T-cell (primary cell): ENCODE measurements around the gene FCHSD2. TPM values are rescaled to one million over a fixed set of nuclear protein-coding genes. Genes with fewer than 3 reads are reported as not detected.

Experiments used
- ATAC-seq, 4 experiments: fragments of 200-7000 bp in 3 of 4; fragments of 150-1000 bp in 1 of 4; cut with Tn5 transposase; replicated peaks in 1 of 4; 1 replicate in 3 of 4; 2 replicates in 1 of 4; pipeline ENCODE4 v1.10.0; 2021; ENCODE audit warnings: moderate library complexity in 3 of 4, mild to moderate bottlenecking in 2 of 4, moderate number of reproducible peaks in 1 of 4
- CTCF ChIA-PET, 2 donors: fragments of 300-600 bp; sonication (Branson Sonifier 250); formaldehyde crosslinking; loops; one replicate each; lab custom pipeline; 2022; ENCODE audit warnings: antibody characterized with exemption in 2 of 2; lab: Charles Lee
- POLR2A ChIA-PET, 2 donors: fragments of 300-600 bp; sonication (Branson Sonifier 250); formaldehyde crosslinking; loops; one replicate each; lab custom pipeline; 2022; ENCODE audit warnings: antibody characterized with exemption in 2 of 2; lab: Charles Lee
- DNase-seq, 35 experiments: peaks; one replicate each; pipeline versions ENCODE4 v3.0.0 to v3.0.0-alpha.2; 2013 to 2023
- H3K27ac ChIP-seq: one replicate; pipeline ENCODE4 v1.5.1; 2013; ENCODE audit warnings: low read length
- H3K27me3 ChIP-seq, 2 experiments: replicated peaks in 1 of 2; 1 replicate in 1 of 2; 2 replicates in 1 of 2; pipeline versions ENCODE4 v1.6.1 to v1.7.0; 2013; ENCODE audit warnings: low read length in 1 of 2, mixed read lengths in 1 of 2; ENCODE audit not compliant: control insufficient read depth in 2 of 2, insufficient read depth in 2 of 2; ENCODE audit errors: extremely low read depth in 1 of 2
- H3K36me3 ChIP-seq, 2 donors: 1 replicate in 1 of 2; 2 replicates in 1 of 2; pipeline versions ENCODE4 v1.6.1 to v1.7.0; 2013; ENCODE audit warnings: low read length in 1 of 2; ENCODE audit not compliant: control insufficient read depth in 2 of 2, insufficient read depth in 1 of 2; ENCODE audit errors: extremely low read depth in 1 of 2
- H3K4me1 ChIP-seq, 2 experiments: 1 replicate in 1 of 2; 2 replicates in 1 of 2; pipeline versions ENCODE4 v1.6.1 to v1.7.0; 2013; ENCODE audit warnings: low read length in 2 of 2, mixed read lengths in 1 of 2; ENCODE audit not compliant: insufficient read depth in 2 of 2, control insufficient read depth in 1 of 2; ENCODE audit errors: extremely low read depth in 1 of 2
- H3K4me3 ChIP-seq, 2 donors: 1 replicate in 1 of 2; 2 replicates in 1 of 2; pipeline versions ENCODE4 v1.5.1 to v1.7.0; 2013; ENCODE audit warnings: mild to moderate bottlenecking in 2 of 2, low read length in 1 of 2, moderate library complexity in 1 of 2; ENCODE audit not compliant: control insufficient read depth in 1 of 2; ENCODE audit errors: extremely low read depth in 1 of 2
- H3K9me3 ChIP-seq: 2 replicates; pipeline ENCODE4 v1.7.0; 2013
- H3K27ac Mint-ChIP-seq, 2 donors: one replicate each; pipeline ENCODE4 v1.8.0; 2020 to 2021; ENCODE audit warnings: mild to moderate bottlenecking in 2 of 2, mixed read lengths in 2 of 2
- H3K27me3 Mint-ChIP-seq, 2 donors: one replicate each; pipeline ENCODE4 v1.8.0; 2021 to 2022; ENCODE audit warnings: mixed read lengths in 2 of 2
- H3K36me3 Mint-ChIP-seq: one replicate; pipeline ENCODE4 v1.8.0; 2021; ENCODE audit warnings: mixed read lengths
- H3K4me1 Mint-ChIP-seq, 3 donors: one replicate each; pipeline ENCODE4 v1.8.0; 2020 to 2022; ENCODE audit warnings: mixed read lengths in 3 of 3, mild to moderate bottlenecking in 1 of 3
- H3K4me3 Mint-ChIP-seq, 3 donors: one replicate each; pipeline ENCODE4 v1.8.0; 2020 to 2022; ENCODE audit warnings: mild to moderate bottlenecking in 3 of 3, mixed read lengths in 3 of 3, moderate library complexity in 3 of 3
- H3K9me3 Mint-ChIP-seq, 3 donors: one replicate each; pipeline ENCODE4 v1.8.0; 2020 to 2022; ENCODE audit warnings: mixed read lengths in 3 of 3
- WGBS: methylation state at CpG from one replicate; pipeline ENCODE4 v1.1.5; 2013; ENCODE audit warnings: missing lambda C conversion rate; ENCODE audit not compliant: insufficient coverage; 5-methylcytosine and 5-hydroxymethylcytosine counted together
- total RNA-seq, 35 experiments: library from RNA in 6 of 35; stranded (reverse) in 6 of 35; fragments of 120-200 nt in 1 of 35; gene quantifications; one replicate each; pipeline versions ENCODE4 v1.2.1 to v1.2.4 and lab custom pipeline; 2013 to 2026

FCHSD2 gene
- total RNA-seq, 5 donors from 2014 or later (not counting 1 experiment from before 2014, with no cell fraction given) = 37.0 to 53.8 (median 46.3) TPM

DNA sequence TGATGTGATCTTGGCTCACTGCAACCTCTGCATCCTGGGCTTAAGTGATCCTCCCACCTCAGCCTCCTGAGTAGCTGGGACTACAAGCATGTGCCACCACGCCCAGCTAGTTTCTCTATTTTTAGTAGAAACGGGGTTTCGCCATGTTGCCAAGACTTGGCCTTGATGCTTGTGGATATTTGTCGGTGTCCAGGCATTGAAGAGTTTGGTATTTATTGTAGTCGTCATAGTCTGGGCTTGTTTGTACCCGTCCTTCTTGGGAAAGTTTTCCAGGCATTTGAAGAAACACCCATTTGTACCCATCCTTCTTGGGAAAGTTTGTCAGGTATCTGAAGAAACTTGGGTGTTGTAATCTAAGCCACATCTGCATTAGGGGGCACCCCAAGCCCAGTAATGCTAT, 28.7 kb downstream of the FCHSD2 start:
- no peak for DNase-seq
- no peaks in the 10 kb centered on the region for H3K27me3 Mint-ChIP-seq
- CTCF ChIA-PET = interaction anchor here in 1 of 2 donors (0.6 kb wide), 1 partner anchor 55 kb away, joined by 5 read pairs; no protein-coding TSS in a partner anchor

DNA sequence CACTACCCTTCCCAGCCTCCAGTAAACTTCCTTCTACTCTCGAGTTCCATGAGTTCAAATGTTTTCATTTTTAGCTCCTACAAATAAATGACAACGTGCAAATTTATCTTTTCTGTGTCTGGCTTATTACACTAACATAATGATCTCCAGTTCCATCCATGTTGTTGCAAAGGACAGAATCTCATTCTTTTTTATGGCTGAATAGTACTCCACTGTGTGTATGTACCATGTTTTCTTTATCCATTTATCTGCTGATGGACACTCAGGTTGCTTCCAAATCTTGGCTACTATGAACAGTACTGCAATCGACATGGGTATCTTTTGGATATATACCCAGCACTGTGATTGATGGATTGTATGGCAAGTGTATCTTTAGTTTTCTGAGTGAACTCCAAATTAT, 34.5 kb downstream of the FCHSD2 start:
- Mint-ChIP-seq H3K9me3 (peaks cover 4 to 34% (median 15%) of the 10 kb centered on the region in 3 donors), H3K27me3 (no peaks in the 10 kb centered on the region), H3K27ac (no peak overlapping the region), H3K4me1 (peaks cover 8 to 28% (median 23%) of the 10 kb centered on the region in 3 donors), H3K4me3 (no peak overlapping the region), H3K36me3 (peaks cover 31% of the 10 kb centered on the region)
- Histone ChIP-seq H3K4me3 (no peak overlapping the region), H3K36me3 (no peaks in the 10 kb centered on the region), H3K27me3 (no peaks in the 10 kb centered on the region), H3K27ac (no peak overlapping the region), H3K4me1 (no peaks in the 10 kb centered on the region), H3K9me3 (no peaks in the 10 kb centered on the region)
- POLR2A ChIA-PET = no interaction called here
- DNase-seq = no peak
- no peak for ATAC-seq
- WGBS = 91% methylated on average over 1 of the region's 3 CpGs
- CTCF ChIA-PET = no interaction called here

More for the DNA sequence above, 28.7 kb downstream of the FCHSD2 start:
- H3K9me3 Mint-ChIP-seq = peaks cover 0 to 23% (median 8%) of the 10 kb centered on the region in 3 donors
- H3K4me3 Mint-ChIP-seq = no peak overlapping the region
- Histone ChIP-seq H3K27ac (no peak overlapping the region), H3K4me1 (no peaks in the 10 kb centered on the region), H3K36me3 (peaks cover 0 to 4% of the 10 kb centered on the region in 2 donors), H3K27me3 (no peaks in the 10 kb centered on the region), H3K4me3 (no peak overlapping the region), H3K9me3 (no peaks in the 10 kb centered on the region)
- H3K4me1 Mint-ChIP-seq = peaks cover 5 to 29% (median 22%) of the 10 kb centered on the region in 3 donors
- WGBS = 88% methylated on average over 3 of the region's 6 CpGs
- H3K27ac Mint-ChIP-seq = no peak overlapping the region
- POLR2A ChIA-PET = interaction anchor here in 1 of 2 donors (0.6 to 0.7 kb wide), 3 partner anchors 16 to 362 kb away, joined by 13 to 19 read pairs (median 17); no protein-coding TSS in a partner anchor
- peaks cover 40% of the 10 kb centered on the region for H3K36me3 Mint-ChIP-seq
- no peak for ATAC-seq

DNA sequence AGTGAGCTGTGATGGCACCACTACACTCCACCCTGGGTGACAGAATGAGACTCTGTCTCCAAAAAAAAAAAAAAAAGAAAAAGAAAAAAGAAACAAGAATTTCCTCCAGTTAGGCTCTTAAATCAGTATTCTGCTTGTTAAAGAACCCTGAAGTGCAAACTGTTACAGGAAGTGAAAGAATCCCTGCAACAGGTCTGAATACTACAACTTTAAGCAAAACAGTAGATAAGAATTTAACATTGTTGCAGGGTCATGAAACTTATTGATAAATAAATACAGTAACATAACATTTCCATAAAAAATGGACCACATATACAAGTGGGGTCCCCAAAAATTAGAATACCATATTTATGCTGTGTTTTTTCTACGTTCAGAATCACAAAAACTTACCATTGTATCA, 35.8 kb downstream of the FCHSD2 start:
- H3K27me3 Mint-ChIP-seq = no peaks in the 10 kb centered on the region
- peaks cover 29% of the 10 kb centered on the region for H3K36me3 Mint-ChIP-seq
- Histone ChIP-seq H3K4me1 (no peaks in the 10 kb centered on the region), H3K27me3 (no peaks in the 10 kb centered on the region), H3K36me3 (no peaks in the 10 kb centered on the region), H3K4me3 (no peak overlapping the region), H3K9me3 (no peaks in the 10 kb centered on the region), H3K27ac (no peak overlapping the region)
- no CpG with 5 or more reads among the region's 1 CpG for WGBS
- peaks cover 15 to 27% (median 23%) of the 10 kb centered on the region in 3 donors for H3K4me1 Mint-ChIP-seq
- ChIA-PET CTCF (interaction anchor here in 1 of 2 donors (0.7 kb wide), 1 partner anchor 37 kb away, joined by 3 read pairs; no protein-coding TSS in a partner anchor), POLR2A (no interaction called here)
- no peak for ATAC-seq
- DNase-seq = no peak
- no peak overlapping the region for H3K27ac Mint-ChIP-seq
- peaks cover 4 to 30% (median 15%) of the 10 kb centered on the region in 3 donors for H3K9me3 Mint-ChIP-seq
- no peak overlapping the region for H3K4me3 Mint-ChIP-seq

DNA sequence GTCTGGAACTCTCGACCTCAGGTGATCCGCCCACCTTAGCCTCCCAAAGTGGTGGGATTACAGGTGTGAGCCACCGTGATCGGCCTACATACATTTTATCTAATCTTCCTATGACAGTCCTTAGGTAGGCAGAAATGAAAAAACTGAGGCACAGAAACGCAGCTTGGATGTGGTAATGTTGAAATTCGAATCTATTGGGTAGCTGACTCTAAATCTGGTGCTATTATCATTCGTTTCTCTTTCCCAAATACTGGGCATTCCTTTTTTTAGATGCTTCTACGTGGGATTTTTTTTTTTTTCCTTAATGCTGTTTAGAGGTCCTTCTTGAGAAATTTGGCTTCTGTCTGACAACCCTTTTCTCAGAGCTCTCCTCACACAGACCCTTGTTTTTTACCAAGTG, 41.5 kb downstream of the FCHSD2 start:
- CTCF ChIA-PET = no interaction called here
- WGBS = no CpG with 5 or more reads among the region's 8 CpGs
- Histone ChIP-seq H3K27ac (no peak overlapping the region), H3K4me1 (no peaks in the 10 kb centered on the region), H3K36me3 (no peaks in the 10 kb centered on the region), H3K4me3 (no peak overlapping the region), H3K27me3 (no peaks in the 10 kb centered on the region), H3K9me3 (no peaks in the 10 kb centered on the region)
- Mint-ChIP-seq H3K27me3 (no peaks in the 10 kb centered on the region), H3K36me3 (peaks cover 48% of the 10 kb centered on the region), H3K4me3 (no peak overlapping the region), H3K4me1 (peaks cover 34 to 51% (median 37%) of the 10 kb centered on the region in 3 donors), H3K9me3 (peaks cover 0 to 3% (median 2%) of the 10 kb centered on the region in 3 donors), H3K27ac (no peak overlapping the region)
- ATAC-seq = no peak
- POLR2A ChIA-PET = no interaction called here
- DNase-seq = no peak

DNA sequence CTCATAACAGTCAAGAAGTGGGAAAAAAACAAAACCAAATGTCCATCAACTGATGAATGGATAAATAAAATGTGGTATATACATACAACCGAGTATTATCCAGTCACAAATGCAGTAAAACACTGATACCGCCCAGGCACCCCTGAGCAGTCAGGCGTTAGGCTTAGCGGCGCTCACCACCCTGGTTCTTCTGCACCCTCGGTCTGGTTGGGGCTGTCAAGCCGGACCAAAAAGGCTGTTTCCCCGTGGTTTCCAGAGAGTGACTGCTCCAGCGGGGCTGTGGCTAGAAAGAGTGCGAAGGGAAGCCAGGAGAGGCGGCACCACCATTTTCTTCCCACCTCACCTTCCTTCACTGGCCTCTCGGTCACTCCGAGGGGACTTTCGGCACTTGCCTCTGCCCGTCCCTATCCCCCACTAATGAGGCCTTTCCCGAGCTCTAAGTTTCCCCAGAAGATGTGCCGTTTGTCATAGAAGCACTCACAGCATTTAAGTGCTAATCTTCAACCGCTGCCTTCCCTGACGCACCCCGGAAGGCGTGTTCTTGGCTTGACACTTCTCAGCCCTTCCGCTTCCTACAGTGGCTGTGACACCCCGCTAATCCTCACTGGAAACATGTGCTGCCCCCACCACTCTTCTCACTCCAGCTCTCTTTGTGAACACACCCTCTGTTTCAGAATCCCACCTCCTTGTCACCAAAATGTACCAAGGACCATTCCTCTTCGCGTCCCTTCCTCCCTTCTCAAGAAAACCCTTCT, 42.4 kb downstream of the FCHSD2 start:
- H3K9me3 Mint-ChIP-seq = peaks cover 0 to 3% (median 2%) of the 10 kb centered on the region in 3 donors
- POLR2A ChIA-PET = no interaction called here
- no peak for ATAC-seq
- H3K27me3 ChIP-seq = no peaks in the 10 kb centered on the region
- no peak for DNase-seq
- H3K36me3 ChIP-seq = no peaks in the 10 kb centered on the region
- no peaks in the 10 kb centered on the region for H3K27me3 Mint-ChIP-seq
- H3K9me3 ChIP-seq = no peaks in the 10 kb centered on the region
- no peak overlapping the region for H3K4me3 ChIP-seq
- CTCF ChIA-PET = no interaction called here
- H3K36me3 Mint-ChIP-seq = peaks cover 46% of the 10 kb centered on the region
- H3K27ac ChIP-seq = no peak overlapping the region
- H3K4me1 Mint-ChIP-seq = peaks cover 39 to 50% (median 42%) of the 10 kb centered on the region in 3 donors
- H3K4me3 Mint-ChIP-seq = no peak overlapping the region
- no peaks in the 10 kb centered on the region for H3K4me1 ChIP-seq
- 97% methylated on average over 17 of the region's 25 CpGs for WGBS
- peak overlapping the region in 1 of 2 donors; percentile 24 for H3K27ac Mint-ChIP-seq

DNA sequence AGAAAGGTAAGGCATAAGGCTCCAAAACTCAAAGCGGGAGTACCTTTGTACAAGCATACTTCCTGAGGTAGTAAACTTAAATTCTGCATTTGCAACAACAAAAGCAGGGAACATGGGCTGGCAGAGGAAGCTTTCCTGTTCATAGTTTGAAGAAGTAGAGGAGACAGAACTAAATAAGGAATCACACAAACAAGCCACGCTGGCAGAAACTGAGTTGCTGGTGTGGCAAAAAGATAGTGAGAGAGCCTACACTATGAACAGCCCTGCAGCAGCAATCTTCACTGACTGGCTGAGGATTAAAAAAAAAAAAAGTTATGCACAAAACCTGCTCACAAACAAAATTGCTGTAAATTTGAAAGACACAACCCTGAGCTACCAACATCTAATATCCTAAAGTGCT, 46.5 kb downstream of the FCHSD2 start:
- H3K4me1 ChIP-seq = no peaks in the 10 kb centered on the region
- no peaks in the 10 kb centered on the region for H3K9me3 ChIP-seq
- Mint-ChIP-seq H3K27ac (peak overlapping the region in 1 of 2 donors; percentile 47), H3K9me3 (no peaks in the 10 kb centered on the region), H3K36me3 (peaks cover 33% of the 10 kb centered on the region), H3K4me1 (peaks cover 30 to 44% (median 39%) of the 10 kb centered on the region in 3 donors), H3K4me3 (no peak overlapping the region), H3K27me3 (no peaks in the 10 kb centered on the region)
- H3K36me3 ChIP-seq = no peaks in the 10 kb centered on the region
- no peaks in the 10 kb centered on the region for H3K27me3 ChIP-seq
- WGBS = 100% methylated on average over 1 of the region's 2 CpGs
- no peak for DNase-seq
- ChIA-PET POLR2A (no interaction called here), CTCF (no interaction called here)
- no peak for ATAC-seq
- H3K4me3 ChIP-seq = no peak overlapping the region
- H3K27ac ChIP-seq = no peak overlapping the region
